ENCODE results near the gene ZNF592.

The ZNF592 gene

GRCh38 chr15:84775867-84776449, 27.6 kb downstream of the ZNF592 start:
- Mint-ChIP-seq H3K27me3 (no peaks in the 10 kb centered on the region), H3K4me1 (peaks cover 5% of the 10 kb centered on the region), H3K36me3 (peaks cover 34% of the 10 kb centered on the region), H3K27ac (no peak overlapping the region), H3K4me3 (no peak overlapping the region), H3K9me3 (no peaks in the 10 kb centered on the region)
- no peak for DNase-seq
- CTCF ChIA-PET = interaction anchor here (1.3 kb wide), 1 partner anchor 9 kb away, joined by 5 read pairs; no protein-coding TSS in a partner anchor

- H3K36me3 Mint-ChIP-seq = peaks cover 42% of the 10 kb centered on the region
- no peaks in the 10 kb centered on the region for H3K27me3 Mint-ChIP-seq
- no peak for DNase-seq
- no peaks in the 10 kb centered on the region for H3K9me3 Mint-ChIP-seq
- H3K27ac Mint-ChIP-seq = no peak overlapping the region
- no peak overlapping the region for H3K4me3 Mint-ChIP-seq
- peaks cover 17% of the 10 kb centered on the region for H3K4me1 Mint-ChIP-seq
- CTCF ChIA-PET = no interaction called here
Observed at GRCh38 chr15:84778194-84778593, 29.8 kb downstream of the ZNF592 start.

GRCh38 chr15:84780492-84780891, 32.1 kb downstream of the ZNF592 start:
- H3K27ac Mint-ChIP-seq = no peak overlapping the region
- H3K4me1 Mint-ChIP-seq = peaks cover 20% of the 10 kb centered on the region
- no peaks in the 10 kb centered on the region for H3K9me3 Mint-ChIP-seq
- DNase-seq = no peak
- no peak overlapping the region for H3K4me3 Mint-ChIP-seq
- CTCF ChIA-PET = no interaction called here
- H3K36me3 Mint-ChIP-seq = peaks cover 52% of the 10 kb centered on the region
- no peaks in the 10 kb centered on the region for H3K27me3 Mint-ChIP-seq

GRCh38 chr15:84781495-84781894, 33.1 kb downstream of the ZNF592 start:
- H3K4me1 Mint-ChIP-seq = peaks cover 27% of the 10 kb centered on the region
- CTCF ChIA-PET = no interaction called here
- no peaks in the 10 kb centered on the region for H3K27me3 Mint-ChIP-seq
- H3K27ac Mint-ChIP-seq = no peak overlapping the region
- no peak overlapping the region for H3K4me3 Mint-ChIP-seq
- peaks cover 56% of the 10 kb centered on the region for H3K36me3 Mint-ChIP-seq
- no peak for DNase-seq
- no peaks in the 10 kb centered on the region for H3K9me3 Mint-ChIP-seq

GRCh38 chr15:84782346-84782745, 34.0 kb downstream of the ZNF592 start:
- Mint-ChIP-seq H3K36me3 (peaks cover 59% of the 10 kb centered on the region), H3K4me3 (no peak overlapping the region)

GRCh38 chr15:84783493-84784251, 35.3 kb downstream of the ZNF592 start:
- CTCF ChIA-PET = no interaction called here
- Mint-ChIP-seq H3K27ac (no peak overlapping the region), H3K27me3 (no peaks in the 10 kb centered on the region), H3K4me3 (no peak overlapping the region), H3K36me3 (peaks cover 61% of the 10 kb centered on the region), H3K4me1 (peaks cover 33% of the 10 kb centered on the region), H3K9me3 (no peaks in the 10 kb centered on the region)
- no peak for DNase-seq

More at GRCh38 chr15:84782346-84782745, 34.0 kb downstream of the ZNF592 start:
- H3K27ac Mint-ChIP-seq = no peak overlapping the region
- no peak for DNase-seq
- peaks cover 27% of the 10 kb centered on the region for H3K4me1 Mint-ChIP-seq
- no peaks in the 10 kb centered on the region for H3K27me3 Mint-ChIP-seq
- CTCF ChIA-PET = no interaction called here
- no peaks in the 10 kb centered on the region for H3K9me3 Mint-ChIP-seq

- DNase-seq = no peak
- CTCF ChIA-PET = no interaction called here
- H3K36me3 Mint-ChIP-seq = peaks cover 61% of the 10 kb centered on the region
- no peak overlapping the region for H3K27ac Mint-ChIP-seq
- no peaks in the 10 kb centered on the region for H3K27me3 Mint-ChIP-seq
- H3K4me1 Mint-ChIP-seq = peaks cover 33% of the 10 kb centered on the region
- H3K4me3 Mint-ChIP-seq = no peak overlapping the region
- no peaks in the 10 kb centered on the region for H3K9me3 Mint-ChIP-seq
Observed at GRCh38 chr15:84784262-84784661, 35.9 kb downstream of the ZNF592 start.

- Mint-ChIP-seq H3K36me3 (peaks cover 59% of the 10 kb centered on the region), H3K4me3 (no peak overlapping the region), H3K9me3 (no peaks in the 10 kb centered on the region), H3K27me3 (no peaks in the 10 kb centered on the region), H3K4me1 (peaks cover 29% of the 10 kb centered on the region), H3K27ac (no peak overlapping the region)
- CTCF ChIA-PET = interaction anchor here (1.0 kb wide), 1 partner anchor 52 kb away, joined by 3 read pairs; no protein-coding TSS in a partner anchor
- no peak for DNase-seq
Observed at GRCh38 chr15:84785053-84785452, 36.7 kb downstream of the ZNF592 start.

- peaks cover 16% of the 10 kb centered on the region for H3K4me1 Mint-ChIP-seq
- H3K27me3 Mint-ChIP-seq = no peaks in the 10 kb centered on the region
- CTCF ChIA-PET = no interaction called here
- no peak for DNase-seq
- H3K4me3 Mint-ChIP-seq = no peak overlapping the region
- H3K9me3 Mint-ChIP-seq = no peaks in the 10 kb centered on the region
- H3K27ac Mint-ChIP-seq = no peak overlapping the region
- H3K36me3 Mint-ChIP-seq = peaks cover 63% of the 10 kb centered on the region
Observed at GRCh38 chr15:84788500-84788899, 40.1 kb downstream of the ZNF592 start.

GRCh38 chr15:84789762-84790161, 41.4 kb downstream of the ZNF592 start:
- Mint-ChIP-seq H3K4me1 (peaks cover 13% of the 10 kb centered on the region), H3K27ac (no peak overlapping the region), H3K27me3 (no peaks in the 10 kb centered on the region), H3K36me3 (peaks cover 58% of the 10 kb centered on the region), H3K4me3 (no peak overlapping the region), H3K9me3 (no peaks in the 10 kb centered on the region)
- CTCF ChIA-PET = no interaction called here
- no peak for DNase-seq

GRCh38 chr15:84790676-84791075, 42.3 kb downstream of the ZNF592 start:
- Mint-ChIP-seq H3K9me3 (no peaks in the 10 kb centered on the region), H3K36me3 (peaks cover 57% of the 10 kb centered on the region), H3K27me3 (no peaks in the 10 kb centered on the region), H3K4me3 (no peak overlapping the region), H3K4me1 (peaks cover 13% of the 10 kb centered on the region), H3K27ac (no peak overlapping the region)
- DNase-seq = no peak
- CTCF ChIA-PET = no interaction called here

- no peak for DNase-seq
- Mint-ChIP-seq H3K27ac (no peak overlapping the region), H3K9me3 (no peaks in the 10 kb centered on the region), H3K4me3 (no peak overlapping the region), H3K36me3 (peaks cover 55% of the 10 kb centered on the region), H3K4me1 (peaks cover 6% of the 10 kb centered on the region), H3K27me3 (no peaks in the 10 kb centered on the region)
- CTCF ChIA-PET = interaction anchor here (1.0 kb wide), 1 partner anchor 136 kb away, joined by 3 read pairs; no protein-coding TSS in a partner anchor
Observed at GRCh38 chr15:84791763-84792162, 43.4 kb downstream of the ZNF592 start.

- no peak for DNase-seq
- Mint-ChIP-seq H3K9me3 (no peaks in the 10 kb centered on the region), H3K4me1 (no peaks in the 10 kb centered on the region), H3K4me3 (no peak overlapping the region), H3K36me3 (peaks cover 59% of the 10 kb centered on the region), H3K27ac (no peak overlapping the region), H3K27me3 (no peaks in the 10 kb centered on the region)
- CTCF ChIA-PET = no interaction called here
Observed at GRCh38 chr15:84793431-84794161, 45.2 kb downstream of the ZNF592 start.

GRCh38 chr15:84794162-84794547, 45.8 kb downstream of the ZNF592 start:
- H3K9me3 Mint-ChIP-seq = no peaks in the 10 kb centered on the region
- no peaks in the 10 kb centered on the region for H3K27me3 Mint-ChIP-seq
- H3K36me3 Mint-ChIP-seq = peaks cover 62% of the 10 kb centered on the region
- H3K4me3 Mint-ChIP-seq = no peak overlapping the region
- no peak for DNase-seq
- CTCF ChIA-PET = no interaction called here
- no peaks in the 10 kb centered on the region for H3K4me1 Mint-ChIP-seq
- H3K27ac Mint-ChIP-seq = no peak overlapping the region

- CTCF ChIA-PET = no interaction called here
- peaks cover 65% of the 10 kb centered on the region for H3K36me3 Mint-ChIP-seq
Observed at GRCh38 chr15:84795186-84795585, 46.8 kb downstream of the ZNF592 start.

More at GRCh38 chr15:84795186-84795585, 46.8 kb downstream of the ZNF592 start:
- DNase-seq = no peak
- H3K4me1 Mint-ChIP-seq = no peaks in the 10 kb centered on the region
- H3K9me3 Mint-ChIP-seq = no peaks in the 10 kb centered on the region
- H3K27me3 Mint-ChIP-seq = no peaks in the 10 kb centered on the region
- H3K27ac Mint-ChIP-seq = no peak overlapping the region
- H3K4me3 Mint-ChIP-seq = no peak overlapping the region

All from activated naive CD4-positive, alpha-beta T cell treated with anti-CD3 and anti-CD28 coated beads, Interleukin-2, amount 10 ng/mL, durations not matched to agents 7 days and 5 days (primary cell).